ENCODE results near the gene RCVRN. TPM values are rescaled to one million over a fixed set of nuclear protein-coding genes. Genes with fewer than 3 reads are reported as not detected.

The RCVRN gene
- total and polyA plus RNA-seq, 7 donors: 0.07 to 1.2 (median 0.36) TPM; not detected in 2

- H3K4me1 ChIP-seq: no peaks in the 10 kb centered on the region
- H3K27me3 ChIP-seq: no peaks in the 10 kb centered on the region
- WGBS, 2 donors: 84 to 94% methylated on average over 1 of the region's 1 CpG
- TF ChIP-seq EP300 (IDR thresholded peaks at IDR 0.05) (no peak), POLR2A (IDR thresholded peaks at IDR 0.05) (no peak), POLR2AphosphoS5 (IDR thresholded peaks at IDR 0.05) (no peak), CTCF (IDR thresholded peaks at IDR 0.05) (no peak)
- intact Hi-C loops (cut with DNase I): no loop called here
- no peak overlapping the region for H3K27ac ChIP-seq
- H3K9me3 ChIP-seq: peaks cover 0 to 2% (median 0%) of the 10 kb centered on the region in 4 donors
- peaks cover 0 to 12% (median 0%) of the 10 kb centered on the region in 4 donors for H3K36me3 ChIP-seq
- H3K4me3 ChIP-seq: no peak overlapping the region
- no peak for DNase-seq
These were observed 42.9 kb downstream of the RCVRN start for GRCh38 chr17:9862220-9862619.

GRCh38 chr17:9860851-9861250 is 44.2 kb downstream of the RCVRN start:
- no peak overlapping the region for H3K4me3 ChIP-seq
- no peak overlapping the region for H3K27ac ChIP-seq
- intact Hi-C loops (cut with DNase I): no loop called here
- H3K4me1 ChIP-seq: no peaks in the 10 kb centered on the region
- TF ChIP-seq POLR2AphosphoS5 (IDR thresholded peaks at IDR 0.05): no peak
- TF ChIP-seq CTCF (IDR thresholded peaks at IDR 0.05): no peak
- TF ChIP-seq EP300 (IDR thresholded peaks at IDR 0.05): no peak
- no peak for TF ChIP-seq POLR2A (IDR thresholded peaks at IDR 0.05)
- H3K36me3 ChIP-seq: peaks cover 0 to 16% (median 0%) of the 10 kb centered on the region in 4 donors
- no peaks in the 10 kb centered on the region for H3K27me3 ChIP-seq
- peaks cover 0 to 2% (median 0%) of the 10 kb centered on the region in 4 donors for H3K9me3 ChIP-seq
- DNase-seq: no peak
- WGBS, 2 donors: 79 to 89% methylated on average over 7 of the region's 7 CpGs

- Histone ChIP-seq H3K36me3 (peaks cover 0 to 15% (median 0%) of the 10 kb centered on the region in 4 donors), H3K4me1 (no peaks in the 10 kb centered on the region), H3K4me3 (no peak overlapping the region), H3K27me3 (no peaks in the 10 kb centered on the region), H3K27ac (no peak overlapping the region), H3K9me3 (peaks cover 0 to 2% (median 0%) of the 10 kb centered on the region in 4 donors)
- intact Hi-C loops (cut with DNase I): no loop called here
- 82 to 88% methylated on average over 5 of the region's 5 CpGs for WGBS, 2 donors
- DNase-seq: no peak
- TF ChIP-seq EP300 (IDR thresholded peaks at IDR 0.05) (no peak), POLR2AphosphoS5 (IDR thresholded peaks at IDR 0.05) (no peak), CTCF (IDR thresholded peaks at IDR 0.05) (no peak), POLR2A (IDR thresholded peaks at IDR 0.05) (no peak)
These were observed 45.3 kb downstream of the RCVRN start for GRCh38 chr17:9859781-9860180.

- intact Hi-C loops (cut with DNase I): no loop called here
- no peak for TF ChIP-seq CTCF (IDR thresholded peaks at IDR 0.05)
- peaks cover 0 to 15% (median 0%) of the 10 kb centered on the region in 4 donors for H3K36me3 ChIP-seq
- H3K27me3 ChIP-seq: no peaks in the 10 kb centered on the region
- no peak overlapping the region for H3K4me3 ChIP-seq
- H3K9me3 ChIP-seq: peaks cover 0 to 1% (median 0%) of the 10 kb centered on the region in 4 donors
- no peak for DNase-seq
- 78 to 95% methylated on average over 4 of the region's 4 CpGs for WGBS, 2 donors
- no peaks in the 10 kb centered on the region for H3K4me1 ChIP-seq
- H3K27ac ChIP-seq: no peak overlapping the region
These were observed 50.0 kb downstream of the RCVRN start for GRCh38 chr17:9855036-9855435.

- DNase-seq: no peak
- WGBS, 2 donors: 68 to 83% methylated on average over 5 of the region's 5 CpGs
- Histone ChIP-seq H3K9me3 (no peaks in the 10 kb centered on the region), H3K4me3 (no peak overlapping the region), H3K36me3 (peaks cover 0 to 15% (median 0%) of the 10 kb centered on the region in 4 donors), H3K4me1 (no peaks in the 10 kb centered on the region), H3K27me3 (no peaks in the 10 kb centered on the region), H3K27ac (no peak overlapping the region)
- TF ChIP-seq EP300 (IDR thresholded peaks at IDR 0.05) (no peak), POLR2AphosphoS5 (IDR thresholded peaks at IDR 0.05) (no peak), POLR2A (IDR thresholded peaks at IDR 0.05) (no peak), CTCF (IDR thresholded peaks at IDR 0.05) (no peak)
- intact Hi-C loops (cut with DNase I): no loop called here
These were observed 50.8 kb downstream of the RCVRN start for GRCh38 chr17:9854255-9854654.
